HepG2 (cell line): Measurements from ENCODE around the gene HTR2A. TPM values are rescaled to one million over a fixed set of nuclear protein-coding genes. Genes with fewer than 3 reads are reported as not detected.

ENCODE experiments used
- ATAC-seq: fragments of 200-7000 bp; cut with Tn5 transposase; 3 replicates; pipeline ENCODE4 v1.9.1; 2020; ENCODE audit warnings: mild to moderate bottlenecking, moderate library complexity
- BruUV-seq: library from RNA; stranded (reverse); fragments of 400-500 nt; replicated peaks from 2 replicates; lab custom pipeline; 2021; lab: Mats Ljungman, UMichigan
- CTCF ChIA-PET: fragments of 300-600 bp; formaldehyde crosslinking; extraction: SDS; loops from one replicate; lab custom pipeline; 2021; ENCODE audit warnings: low total read pairs, inconsistent platforms, low intra/inter-chr PET ratio; lab: Yijun Ruan, JAX
- POLR2A ChIA-PET: fragments of 350-600 bp; sonication (Branson Sonifier 250); formaldehyde crosslinking; loops from one replicate; lab custom pipeline; 2020; ENCODE audit warnings: antibody characterized with exemption, inconsistent platforms; lab: Yijun Ruan, JAX
- DNase-seq: peaks from one replicate; pipeline ENCODE4 v3.0.0-alpha.2; 2015; ENCODE audit warnings: low spot score
- FAIRE-seq: peaks from 3 replicates; lab custom pipeline; 2011; peaks lifted over from hg19 to GRCh38; lab: Jason Lieb, UNC
- H2AFZ ChIP-seq: one replicate; pipeline ENCODE4 v1.6.1; 2011; ENCODE audit warnings: low read length, inconsistent platforms
- H3K27ac ChIP-seq: fragments of 300-600 bp; 3 replicates; pipeline ENCODE4 v1.8.0; 2011; ENCODE audit warnings: mixed run types, mild to moderate bottlenecking, mixed read lengths, low read length, inconsistent platforms; ENCODE audit not compliant: insufficient read depth; ENCODE audit errors: extremely low read length
- H3K27me3 ChIP-seq, 2 experiments: fragments of 200-600 bp in 1 of 2; 2 replicates in 1 of 2; 3 replicates in 1 of 2; pipeline versions ENCODE4 v1.6.0 to v1.8.0; 2011; ENCODE audit warnings: low read length in 2 of 2, mild to moderate bottlenecking in 2 of 2, moderate library complexity in 2 of 2, inconsistent platforms in 1 of 2; ENCODE audit not compliant: insufficient read depth in 2 of 2, control insufficient read depth in 1 of 2
- H3K36me3 ChIP-seq, 2 experiments: fragments of 200-600 bp in 1 of 2; replicated peaks in 1 of 2; 2 replicates in 1 of 2; 3 replicates in 1 of 2; pipeline versions ENCODE4 v1.5.1 to v1.8.0; 2011; ENCODE audit warnings: low read length in 2 of 2, inconsistent platforms in 1 of 2; ENCODE audit not compliant: insufficient read depth in 2 of 2, control insufficient read depth in 1 of 2
- H3K4me1 ChIP-seq: 2 replicates; pipeline ENCODE4 v1.5.1; 2012; ENCODE audit warnings: low read length, inconsistent platforms; ENCODE audit not compliant: insufficient read depth
- H3K4me2 ChIP-seq: 2 replicates; pipeline ENCODE4 v1.6.0; 2011; ENCODE audit warnings: low read depth, low read length, inconsistent platforms
- H3K4me3 ChIP-seq, 3 experiments: fragments of 200-600 bp in 1 of 3; sonication (generic), shearing (Covaris generic) in 1 of 3; replicated peaks in 1 of 3; 2 replicates each; pipeline ENCODE4 v1.5.1; 2011 to 2016; ENCODE audit warnings: low read length in 3 of 3, inconsistent platforms in 2 of 3, low read depth in 2 of 3, mild to moderate bottlenecking in 2 of 3, control low read depth in 1 of 3, mixed read lengths in 1 of 3; ENCODE audit not compliant: insufficient read depth in 1 of 3
- H3K79me2 ChIP-seq: one replicate; pipeline ENCODE4 v1.6.1; 2011; ENCODE audit warnings: low read length, inconsistent platforms; ENCODE audit not compliant: insufficient read depth
- H3K9ac ChIP-seq: 2 replicates; pipeline ENCODE4 v1.6.0; 2011; ENCODE audit warnings: mild to moderate bottlenecking, low read depth, low read length, inconsistent platforms; ENCODE audit not compliant: insufficient read depth
- H3K9me3 ChIP-seq: 2 replicates; pipeline ENCODE4 v1.5.1; 2012; ENCODE audit warnings: mild to moderate bottlenecking, low read length
- H4K20me1 ChIP-seq: 2 replicates; pipeline ENCODE4 v1.6.0; 2011; ENCODE audit warnings: inconsistent platforms, mild to moderate bottlenecking, low read length, moderate library complexity; ENCODE audit not compliant: insufficient read depth
- GLMP ChIP-seq: sonication (generic); formaldehyde crosslinking; IDR thresholded peaks from 2 replicates; pipeline ENCODE4 v1.9.0; 2021; ENCODE audit warnings: missing genetic modification reagents, mild to moderate bottlenecking, borderline replicate concordance
- PLSCR1 ChIP-seq: sonication (generic); formaldehyde crosslinking; IDR thresholded peaks from 2 replicates; pipeline ENCODE4 v1.5.0; 2020; ENCODE audit warnings: missing genetic modification reagents, mild to moderate bottlenecking, borderline replicate concordance
- SETDB1 ChIP-seq: sonication (generic); formaldehyde crosslinking; IDR thresholded peaks from 2 replicates; pipeline ENCODE4 v1.5.1; 2020; ENCODE audit warnings: missing genetic modification reagents, mild to moderate bottlenecking, borderline replicate concordance
- SIX1 ChIP-seq: sonication (generic); formaldehyde crosslinking; IDR thresholded peaks from 2 replicates; pipeline ENCODE4 v1.4.0; 2020; ENCODE audit warnings: missing genetic modification reagents, borderline replicate concordance
- TFDP2 ChIP-seq: sonication (generic); formaldehyde crosslinking; IDR thresholded peaks from 2 replicates; pipeline ENCODE4 v1.4.0; 2020; ENCODE audit warnings: missing genetic modification reagents
- ZHX1 ChIP-seq: sonication (generic); formaldehyde crosslinking; IDR thresholded peaks from 2 replicates; pipeline ENCODE4 v1.8.1; 2022; ENCODE audit warnings: low read depth, mild to moderate bottlenecking, missing genetic modification reagents
- ZNF564 ChIP-seq: sonication (generic); formaldehyde crosslinking; IDR thresholded peaks from 2 replicates; pipeline ENCODE4 v1.8.1; 2023; ENCODE audit warnings: mild to moderate bottlenecking, missing genetic modification reagents
- ZNF7 ChIP-seq: IDR thresholded peaks from 2 replicates; pipeline ENCODE4 v1.6.1; 2016; ENCODE audit warnings: missing biosample characterization, missing genetic modification reagents
- ZNF747 ChIP-seq: sonication (generic); formaldehyde crosslinking; IDR thresholded peaks from 2 replicates; pipeline ENCODE4 v1.8.1; 2023; ENCODE audit warnings: missing genetic modification reagents, mild to moderate bottlenecking, borderline replicate concordance
- WGBS: methylation state at CpG from one replicate; pipeline ENCODE4 v1.1.6; 2017; ENCODE audit warnings: low lambda C conversion rate; 5-methylcytosine and 5-hydroxymethylcytosine counted together
- in situ Hi-C: cut with HindIII; loops from 2 replicates; pipeline ENCODE4 v1.10.0; 2017; ENCODE audit warnings: low pct_unique_long_range_greater_than_20kb; ENCODE audit not compliant: extremely low pct_ligation_motif_present
- intact Hi-C: fragments of 100-400 bp; cut with micrococcal nuclease; formaldehyde crosslinking; loops from one replicate; pipeline ENCODE4 v1.10.0; 2022; ENCODE audit not compliant: unreplicated experiment
- polyA plus RNA-seq, 8 experiments: library from polyadenylated mRNA; depleted of rRNA in 3 of 8; stranded (reverse) in 7 of 8; unstranded in 1 of 8; fragments of >200 nt; fragmentation: Illumina TruSeq in 4 of 8; extraction: Trizol in 4 of 8; gene quantifications; 2 replicates each; pipeline versions ENCODE4 v1.2.1 to v1.2.3, GENCODE V29; 2011 to 2016; ENCODE audit warnings: low read depth in 4 of 8, missing spikeins in 1 of 8, mixed read lengths in 1 of 8; ENCODE audit not compliant: insufficient read depth in 1 of 8
- total RNA-seq, 5 experiments: library from RNA; depleted of rRNA; stranded (reverse); fragments of >200 nt; fragmentation: Illumina TruSeq; extraction: Trizol; gene quantifications; 2 replicates each; pipeline ENCODE4 v1.2.3, GENCODE V29; 2016; ENCODE audit warnings: low read depth in 1 of 5
- TF ChIP-seq, protein P1 (sequence below): sonication (generic); formaldehyde crosslinking; IDR thresholded peaks from 2 replicates; pipeline ENCODE4 v1.4.0; 2020; ENCODE audit warnings: low read depth, mild to moderate bottlenecking, missing genetic modification reagents

Gene HTR2A
- total and polyA plus RNA-seq, 2 of the 13 experiments (the other 11 are each of a cell fraction or from before 2014, with no cell fraction given), result not detected

DNA sequence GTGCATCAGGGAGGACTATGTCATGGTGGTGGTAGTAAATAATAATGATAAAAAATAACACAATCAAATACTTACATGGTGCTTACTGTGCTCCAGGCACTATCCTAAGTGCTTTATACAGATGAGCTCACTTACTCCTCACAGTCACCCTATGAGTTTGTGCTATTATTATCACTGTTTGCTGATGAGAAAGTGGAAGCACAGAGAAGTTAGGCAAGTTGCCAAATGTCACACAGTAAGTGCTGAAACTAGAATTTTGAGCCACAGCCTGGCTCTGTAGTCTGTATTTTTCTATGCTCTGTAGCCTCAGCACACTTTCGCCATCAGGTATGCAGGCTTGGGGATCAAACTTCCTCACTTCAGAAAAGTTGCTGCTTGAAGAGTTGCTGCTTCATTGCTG, 46.6 kb downstream of the HTR2A start:
- no TSS peak for BruUV-seq
- H3K4me2 ChIP-seq, result no peak overlapping the region
- H3K9ac ChIP-seq, result no peak overlapping the region
- intact Hi-C loops, result no loop called here
- no peaks in the 10 kb centered on the region for H3K79me2 ChIP-seq
- no peaks in the 10 kb centered on the region for H3K36me3 ChIP-seq
- H4K20me1 ChIP-seq, result no peaks in the 10 kb centered on the region
- FAIRE-seq (no peak), ATAC-seq (no peak), DNase-seq (no peak)
- 0% methylated on average over 1 of the region's 1 CpG for WGBS
- TF ChIP-seq ZNF7 (CRISPR knock-in tag), result no peak
- no peak for TF ChIP-seq ZHX1 (CRISPR knock-in tag)
- TF ChIP-seq TFDP2 (CRISPR knock-in tag), result no peak
- no peaks in the 10 kb centered on the region for H3K4me1 ChIP-seq
- no peak overlapping the region for H3K27ac ChIP-seq
- POLR2A ChIA-PET, result no interaction called here
- H3K4me3 ChIP-seq, result no peak overlapping the region
- H3K9me3 ChIP-seq, result no peaks in the 10 kb centered on the region
- peaks cover 0 to 14% of the 10 kb centered on the region in 2 experiments; a peak in 3 of 5 replicates for H3K27me3 ChIP-seq
- CTCF ChIA-PET, result no interaction called here
- in situ Hi-C loops, result no loop called here
- H2AFZ ChIP-seq, result no peak overlapping the region

DNA sequence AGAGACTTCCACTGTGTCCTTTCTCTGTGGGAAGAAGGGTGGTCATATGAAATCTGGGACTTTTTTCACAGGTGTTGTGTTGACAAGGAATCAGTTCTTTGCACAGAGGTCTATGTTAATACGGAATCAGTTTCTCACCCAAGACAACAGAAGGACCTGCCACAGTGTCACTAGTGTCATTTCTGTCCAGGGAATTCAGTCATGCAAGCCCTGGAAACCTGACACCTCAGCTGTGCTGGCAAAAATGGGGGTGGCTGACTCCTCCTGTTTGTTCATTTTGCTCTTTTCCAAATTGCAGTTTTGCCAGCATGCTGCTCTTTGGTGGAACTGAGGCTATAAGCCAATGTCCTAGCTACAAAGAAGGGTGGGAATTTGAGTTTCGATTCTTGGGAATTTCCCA, 50.1 kb downstream of the HTR2A start:
- Histone ChIP-seq H3K4me1 (no peaks in the 10 kb centered on the region), H3K79me2 (no peaks in the 10 kb centered on the region), H4K20me1 (no peaks in the 10 kb centered on the region), H3K27me3 (peaks cover 0 to under 1% of the 10 kb centered on the region in 2 experiments; a peak in 1 of 5 replicates), H3K36me3 (no peaks in the 10 kb centered on the region), H3K27ac (no peak overlapping the region), H3K9me3 (no peaks in the 10 kb centered on the region), H3K4me3 (no peak overlapping the region), H3K4me2 (no peak overlapping the region), H2AFZ (no peak overlapping the region), H3K9ac (no peak overlapping the region)
- in situ Hi-C loops (loop anchor here (25.0 kb wide), 1 partner anchor 916 kb away; no protein-coding TSS in a partner anchor), intact Hi-C loops (no loop called here)
- no TSS peak for BruUV-seq
- ChIA-PET CTCF (no interaction called here), POLR2A (no interaction called here)
- WGBS, result 0% methylated on average over 2 of the region's 2 CpGs
- ATAC-seq (no peak), FAIRE-seq (no peak), DNase-seq (no peak)
- TF ChIP-seq PLSCR1 (CRISPR knock-in tag) (no peak), GLMP (no peak), ZNF747 (no peak), SETDB1 (CRISPR knock-in tag) (no peak), SIX1 (CRISPR knock-in tag) (no peak), ZNF564 (no peak)
- TF ChIP-seq, protein P1, sequence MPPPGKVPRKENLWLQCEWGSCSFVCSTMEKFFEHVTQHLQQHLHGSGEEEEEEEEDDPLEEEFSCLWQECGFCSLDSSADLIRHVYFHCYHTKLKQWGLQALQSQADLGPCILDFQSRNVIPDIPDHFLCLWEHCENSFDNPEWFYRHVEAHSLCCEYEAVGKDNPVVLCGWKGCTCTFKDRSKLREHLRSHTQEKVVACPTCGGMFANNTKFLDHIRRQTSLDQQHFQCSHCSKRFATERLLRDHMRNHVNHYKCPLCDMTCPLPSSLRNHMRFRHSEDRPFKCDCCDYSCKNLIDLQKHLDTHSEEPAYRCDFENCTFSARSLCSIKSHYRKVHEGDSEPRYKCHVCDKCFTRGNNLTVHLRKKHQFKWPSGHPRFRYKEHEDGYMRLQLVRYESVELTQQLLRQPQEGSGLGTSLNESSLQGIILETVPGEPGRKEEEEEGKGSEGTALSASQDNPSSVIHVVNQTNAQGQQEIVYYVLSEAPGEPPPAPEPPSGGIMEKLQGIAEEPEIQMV (CRISPR knock-in tag), result no peak
